Neuron (in vitro differentiated cells): Measurements from ENCODE around the gene GMEB2.
"Not testable (repeated sequence)": the region's sequence is repeated elsewhere in the genome, so short reads cannot be mapped to it uniquely, and the experiment has no call there.

Source experiments
- H2AFZ ChIP-seq: one replicate; pipeline ENCODE4 v1.6.1; 2013; ENCODE audit warnings: low read depth, mild to moderate bottlenecking, inconsistent platforms, low read length, moderate library complexity
- H3K27me3 ChIP-seq: one replicate; pipeline ENCODE4 v1.6.1; 2013; ENCODE audit warnings: low read length; ENCODE audit not compliant: insufficient read depth
- H3K36me3 ChIP-seq: one replicate; pipeline ENCODE4 v1.6.1; 2013; ENCODE audit warnings: low read length; ENCODE audit not compliant: insufficient read depth
- H3K4me1 ChIP-seq: one replicate; pipeline ENCODE4 v1.6.1; 2013; ENCODE audit warnings: low read length; ENCODE audit not compliant: insufficient read depth
- H3K4me3 ChIP-seq: 2 replicates; pipeline ENCODE4 v1.5.1; 2013; ENCODE audit warnings: mild to moderate bottlenecking, low read length, moderate library complexity
- H3K9me3 ChIP-seq: one replicate; pipeline ENCODE4 v1.6.1; 2013; ENCODE audit warnings: low read length

Gene GMEB2, protein sequence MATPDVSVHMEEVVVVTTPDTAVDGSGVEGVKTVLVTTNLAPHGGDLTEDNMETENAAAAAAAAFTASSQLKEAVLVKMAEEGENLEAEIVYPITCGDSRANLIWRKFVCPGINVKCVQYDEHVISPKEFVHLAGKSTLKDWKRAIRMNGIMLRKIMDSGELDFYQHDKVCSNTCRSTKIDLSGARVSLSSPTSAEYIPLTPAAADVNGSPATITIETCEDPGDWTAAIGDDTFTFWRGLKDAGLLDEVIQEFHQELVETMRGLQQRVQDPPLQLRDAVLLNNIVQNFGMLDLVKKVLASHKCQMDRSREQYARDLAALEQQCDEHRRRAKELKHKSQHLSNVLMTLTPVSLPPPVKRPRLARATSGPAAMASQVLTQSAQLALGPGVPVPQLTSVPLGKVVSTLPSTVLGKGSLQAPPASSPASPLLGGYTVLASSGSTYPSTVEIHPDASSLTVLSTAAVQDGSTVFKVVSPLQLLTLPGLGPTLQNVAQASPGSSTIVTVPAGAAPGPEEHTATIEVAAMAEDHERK

DNA sequence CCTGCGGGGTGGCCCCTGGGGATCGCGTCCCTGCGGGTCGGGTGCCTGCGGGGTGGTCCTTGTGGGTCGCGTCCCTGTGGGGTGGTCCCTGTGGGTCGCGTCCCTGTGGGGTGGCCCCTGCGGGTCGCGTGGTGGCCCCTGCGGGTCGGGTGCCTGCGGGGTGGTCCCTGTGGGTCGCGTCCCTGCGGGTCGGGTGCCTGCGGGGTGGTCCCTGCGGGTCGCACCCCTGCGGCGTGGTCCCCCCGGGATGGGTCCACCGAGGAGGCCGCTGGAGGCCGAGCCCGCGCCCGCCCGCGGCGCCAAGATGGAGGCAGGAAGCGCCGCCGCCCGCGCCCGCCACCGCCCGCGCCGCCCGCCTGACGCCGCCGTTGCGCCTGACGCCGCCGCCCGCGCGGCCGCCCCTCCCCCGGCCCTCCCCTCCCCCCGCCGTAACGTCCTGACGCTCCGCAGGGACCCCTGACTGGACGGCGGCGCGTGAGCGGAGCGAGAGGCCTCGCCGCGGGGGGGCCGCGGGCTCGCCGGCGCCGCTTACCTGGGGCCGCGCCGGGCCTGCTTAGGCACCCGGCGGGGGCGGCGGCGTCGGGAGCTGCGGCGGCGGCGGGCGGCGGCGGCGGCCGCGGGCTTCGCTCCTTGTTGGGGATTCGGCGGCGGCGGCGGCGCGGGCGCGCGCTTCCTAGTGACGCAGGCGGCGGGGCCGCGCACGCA, at the start of gene GMEB2:
TSS of gene GMEB2 (minus strand) at position 678 of the 705 bp plus-strand sequence. CDS start 7,704 bp downstream, outside the sequence.
- H3K27me3 ChIP-seq: no peaks in the 10 kb centered on the region
- peaks cover 15% of the 10 kb centered on the region for H3K4me1 ChIP-seq

DNA sequence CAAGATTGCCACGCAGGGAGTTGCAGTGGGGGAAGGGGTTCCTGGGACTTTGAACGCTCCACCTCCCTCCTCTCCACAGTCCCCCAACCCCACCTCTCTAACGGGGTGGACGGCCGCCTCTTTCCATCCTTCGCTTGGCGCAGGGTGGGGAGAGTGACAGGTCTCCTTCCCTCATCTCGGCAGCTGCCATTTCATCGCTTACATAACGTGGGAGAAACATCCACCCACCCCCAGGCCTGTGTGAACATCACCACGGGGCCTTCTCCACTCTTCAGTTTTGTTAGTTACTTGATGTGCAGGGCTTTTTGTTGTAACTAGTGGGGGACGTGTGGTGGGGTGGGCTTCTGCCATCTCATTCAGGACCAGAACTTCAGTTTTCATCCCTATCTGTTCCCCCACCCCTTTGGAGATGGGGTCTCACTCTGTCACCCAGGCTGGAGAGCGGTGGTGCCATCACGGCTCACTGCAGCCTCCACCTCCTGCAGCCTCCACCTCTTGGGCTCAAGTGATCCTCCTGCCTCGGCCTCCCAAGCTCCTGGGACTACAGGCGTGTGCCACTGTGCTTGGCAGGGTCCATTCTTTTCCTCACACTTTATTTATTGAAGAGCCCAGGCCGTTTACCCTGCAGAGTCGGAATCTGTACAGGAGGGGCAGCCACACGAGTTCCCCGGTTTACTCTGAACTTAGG, 48.9 kb upstream of the GMEB2 start:
- Histone ChIP-seq H3K9me3 (no peaks in the 10 kb centered on the region), H3K4me1 (no peaks in the 10 kb centered on the region), H3K36me3 (peaks cover 55% of the 10 kb centered on the region), H3K4me3 (no peak overlapping the region), H3K27me3 (no peaks in the 10 kb centered on the region), H2AFZ (no peak overlapping the region)

More for the DNA sequence above, at the start of gene GMEB2:
- H2AFZ ChIP-seq: peak within 1 kb of the TSS; percentile 50
- no peaks in the 10 kb centered on the region for H3K9me3 ChIP-seq
- H3K36me3 ChIP-seq: peaks cover 2% of the 10 kb centered on the region
- H3K4me3 ChIP-seq: peak within 1 kb of the TSS; percentile 83

DNA sequence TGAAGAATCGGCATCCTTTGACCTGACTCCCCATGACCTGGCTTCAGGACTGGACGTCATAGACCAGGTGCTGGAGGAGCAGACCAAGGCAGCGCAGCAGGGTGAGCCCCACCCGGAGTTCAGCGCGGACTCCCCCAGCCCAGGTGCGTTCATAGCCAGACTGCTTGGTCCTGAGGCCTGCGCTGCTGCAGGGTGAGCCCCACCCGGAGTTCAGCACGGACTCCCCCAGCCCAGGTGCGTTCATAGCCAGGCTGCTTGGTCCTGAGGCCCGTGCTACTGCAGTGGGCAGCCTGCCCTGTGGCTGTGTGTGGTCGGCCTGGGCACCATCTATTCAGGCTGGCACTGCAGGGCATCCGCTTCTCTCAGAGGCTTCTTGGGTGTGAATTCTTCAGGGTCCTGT, 47.0 kb upstream of the GMEB2 start:
- Histone ChIP-seq H3K36me3 (peaks cover 52% of the 10 kb centered on the region), H3K4me3 (no peak overlapping the region), H3K9me3 (no peaks in the 10 kb centered on the region), H3K4me1 (no peaks in the 10 kb centered on the region), H2AFZ (no peak overlapping the region), H3K27me3 (no peaks in the 10 kb centered on the region)

DNA sequence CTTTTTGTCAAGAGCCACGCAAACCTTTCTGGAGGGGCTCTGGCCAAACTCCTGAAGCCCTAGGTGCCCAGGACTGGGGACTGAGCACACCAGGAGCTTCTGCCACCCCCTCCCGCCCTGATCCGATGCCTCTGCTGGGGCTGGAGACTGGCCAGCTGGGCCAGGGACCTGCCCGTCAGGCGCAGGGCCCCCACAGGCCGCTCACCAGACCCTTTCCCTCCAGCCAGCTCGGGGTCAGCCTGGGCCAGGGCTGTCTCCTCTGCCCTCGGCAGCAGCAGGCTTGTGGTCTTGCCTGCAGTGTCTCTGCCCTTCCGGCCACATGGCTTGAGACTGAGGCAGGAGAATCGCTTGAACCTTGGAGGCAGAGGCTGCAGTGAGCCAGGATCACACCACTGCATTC, 45.8 kb upstream of the GMEB2 start:
- no peak overlapping the region for H2AFZ ChIP-seq
- no peak overlapping the region for H3K4me3 ChIP-seq
- no peaks in the 10 kb centered on the region for H3K4me1 ChIP-seq
- no peaks in the 10 kb centered on the region for H3K27me3 ChIP-seq
- H3K9me3 ChIP-seq: no peaks in the 10 kb centered on the region
- peaks cover 51% of the 10 kb centered on the region for H3K36me3 ChIP-seq

DNA sequence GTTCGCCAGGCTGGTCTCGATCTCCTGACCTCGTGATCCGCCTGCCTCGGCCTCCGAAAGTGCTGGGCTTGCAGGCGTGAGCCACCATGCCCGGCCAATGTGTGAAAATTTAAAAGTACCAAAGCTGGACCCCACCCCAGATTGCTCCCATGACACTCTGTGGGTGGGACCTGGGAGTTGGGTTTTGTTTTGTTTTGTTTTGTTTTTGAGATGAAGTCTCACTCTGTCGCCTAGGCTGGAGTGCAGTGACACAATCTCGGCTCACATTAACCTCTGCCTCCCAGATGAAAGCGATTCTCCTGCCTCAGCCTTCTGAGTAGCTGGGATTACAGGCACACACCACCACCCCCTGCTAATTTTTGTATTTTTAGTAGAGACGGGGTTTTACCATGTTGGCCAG, 44.8 kb upstream of the GMEB2 start:
- H3K4me3 ChIP-seq, H3K9me3 ChIP-seq, H3K27me3 ChIP-seq, H3K4me1 ChIP-seq, H2AFZ ChIP-seq: not testable (repeated sequence)
- H3K36me3 ChIP-seq: peaks cover 58% of the 10 kb centered on the region

DNA sequence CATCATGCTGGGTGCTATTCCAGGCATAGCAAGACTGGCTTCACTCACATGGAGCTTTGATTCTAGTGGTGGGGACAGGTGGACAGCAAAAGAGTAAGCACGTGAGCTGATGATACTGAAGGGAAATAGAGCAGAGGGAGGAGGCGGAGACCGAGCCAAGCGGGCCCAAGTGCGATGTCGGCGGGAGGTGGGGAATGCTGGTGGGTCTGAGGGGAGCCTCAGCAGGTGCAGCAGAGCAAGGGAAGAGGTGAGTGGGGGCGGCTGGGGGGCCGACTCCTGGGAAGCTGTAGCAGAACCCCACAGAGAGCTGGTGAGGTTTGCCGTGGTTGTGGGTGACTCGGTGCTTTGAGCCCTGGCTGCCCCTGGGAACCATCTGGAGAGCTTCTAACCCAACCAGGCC, 41.5 kb upstream of the GMEB2 start:
- H3K36me3 ChIP-seq: peaks cover 40% of the 10 kb centered on the region
- no peaks in the 10 kb centered on the region for H3K4me1 ChIP-seq
- no peak overlapping the region for H3K4me3 ChIP-seq

DNA sequence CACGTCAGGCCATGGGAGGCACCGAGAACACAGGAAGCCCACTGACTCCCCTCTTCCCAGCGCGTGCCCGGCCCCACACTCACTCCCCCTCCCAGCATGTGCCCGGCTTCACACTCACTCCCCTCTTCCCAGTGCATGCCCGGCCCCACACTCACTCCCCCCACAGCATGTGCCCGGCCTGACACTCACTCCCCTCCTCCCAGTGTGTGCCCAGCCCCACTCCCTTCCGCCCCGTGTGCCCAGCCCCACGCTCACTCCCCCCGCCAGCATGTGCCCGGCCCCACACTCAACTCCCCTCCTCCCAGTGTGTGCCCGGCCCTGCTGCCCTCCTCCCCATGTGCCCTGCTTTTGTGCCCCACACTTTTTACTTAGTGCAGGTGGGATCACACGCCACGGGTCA, 41.0 kb upstream of the GMEB2 start:
- Histone ChIP-seq H2AFZ (no peak overlapping the region), H3K27me3 (no peaks in the 10 kb centered on the region), H3K9me3 (no peaks in the 10 kb centered on the region), H3K4me1 (no peaks in the 10 kb centered on the region), H3K4me3 (no peak overlapping the region), H3K36me3 (peaks cover 44% of the 10 kb centered on the region)

More for the DNA sequence above, 41.5 kb upstream of the GMEB2 start:
- Histone ChIP-seq H2AFZ (no peak overlapping the region), H3K27me3 (no peaks in the 10 kb centered on the region), H3K9me3 (no peaks in the 10 kb centered on the region)

DNA sequence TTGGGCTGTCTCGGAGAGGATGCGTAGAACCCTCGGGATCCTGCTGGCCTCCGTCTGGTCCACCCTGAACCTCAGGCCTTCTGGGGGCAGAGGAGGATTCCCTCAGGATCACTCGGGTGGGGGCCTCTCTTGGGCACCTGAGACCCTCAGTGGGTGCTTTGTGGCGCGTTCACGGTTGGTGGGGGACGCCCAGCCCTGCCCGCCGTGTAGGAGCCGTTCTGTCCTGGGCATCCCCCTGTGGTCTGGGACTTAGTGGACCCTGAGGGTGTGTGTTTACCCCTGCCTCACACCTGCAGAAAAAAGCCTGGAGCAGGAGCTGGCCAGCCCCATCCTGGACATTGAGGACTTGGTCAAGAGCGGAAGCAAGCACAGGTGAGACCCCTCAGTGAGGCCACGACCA, 38.8 kb upstream of the GMEB2 start:
- H3K4me1 ChIP-seq: no peaks in the 10 kb centered on the region
- H3K4me3 ChIP-seq: no peak overlapping the region
- H3K27me3 ChIP-seq: no peaks in the 10 kb centered on the region
- peaks cover 48% of the 10 kb centered on the region for H3K36me3 ChIP-seq
- no peak overlapping the region for H2AFZ ChIP-seq
- H3K9me3 ChIP-seq: no peaks in the 10 kb centered on the region

DNA sequence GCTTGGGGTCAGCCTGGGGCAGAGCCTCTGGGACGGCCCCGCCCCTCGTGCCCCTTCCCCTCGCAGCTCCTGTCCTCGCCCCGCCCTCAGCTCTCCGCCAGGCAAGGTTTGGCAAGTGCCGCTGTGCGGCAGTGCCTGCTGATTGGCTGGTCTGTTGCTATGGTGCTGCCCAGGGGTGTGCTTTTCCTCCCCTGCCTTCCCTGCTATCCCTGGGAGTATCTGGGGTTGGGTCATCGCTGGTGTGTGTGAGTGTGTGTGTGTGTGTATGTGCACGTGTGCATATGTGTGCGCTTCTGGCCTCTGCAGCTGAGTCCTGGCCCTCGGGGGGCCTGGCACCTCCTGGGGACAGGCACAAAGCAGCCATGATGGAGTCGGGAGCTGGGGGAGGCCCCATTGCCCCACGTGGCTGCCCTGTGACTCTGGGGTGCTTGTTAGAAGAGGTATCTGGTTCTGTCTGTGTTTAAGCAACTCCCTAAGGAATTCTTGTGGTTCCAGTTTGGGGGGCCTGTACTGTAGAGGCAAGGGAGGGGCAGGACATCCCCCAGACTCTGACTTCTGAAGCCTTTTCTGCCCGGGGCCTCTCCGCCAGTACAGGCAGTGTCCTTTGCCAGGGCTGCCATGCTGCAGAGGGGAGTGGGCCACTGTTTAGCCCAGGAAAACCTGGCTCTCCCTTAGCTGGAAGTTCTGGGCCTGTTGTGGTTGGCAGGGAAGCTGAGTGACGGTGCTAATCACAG, 38.1 kb upstream of the GMEB2 start:
- H2AFZ ChIP-seq: no peak overlapping the region
- H3K4me1 ChIP-seq: no peaks in the 10 kb centered on the region
- H3K27me3 ChIP-seq: no peaks in the 10 kb centered on the region
- no peaks in the 10 kb centered on the region for H3K9me3 ChIP-seq
- peaks cover 46% of the 10 kb centered on the region for H3K36me3 ChIP-seq
- H3K4me3 ChIP-seq: no peak overlapping the region

DNA sequence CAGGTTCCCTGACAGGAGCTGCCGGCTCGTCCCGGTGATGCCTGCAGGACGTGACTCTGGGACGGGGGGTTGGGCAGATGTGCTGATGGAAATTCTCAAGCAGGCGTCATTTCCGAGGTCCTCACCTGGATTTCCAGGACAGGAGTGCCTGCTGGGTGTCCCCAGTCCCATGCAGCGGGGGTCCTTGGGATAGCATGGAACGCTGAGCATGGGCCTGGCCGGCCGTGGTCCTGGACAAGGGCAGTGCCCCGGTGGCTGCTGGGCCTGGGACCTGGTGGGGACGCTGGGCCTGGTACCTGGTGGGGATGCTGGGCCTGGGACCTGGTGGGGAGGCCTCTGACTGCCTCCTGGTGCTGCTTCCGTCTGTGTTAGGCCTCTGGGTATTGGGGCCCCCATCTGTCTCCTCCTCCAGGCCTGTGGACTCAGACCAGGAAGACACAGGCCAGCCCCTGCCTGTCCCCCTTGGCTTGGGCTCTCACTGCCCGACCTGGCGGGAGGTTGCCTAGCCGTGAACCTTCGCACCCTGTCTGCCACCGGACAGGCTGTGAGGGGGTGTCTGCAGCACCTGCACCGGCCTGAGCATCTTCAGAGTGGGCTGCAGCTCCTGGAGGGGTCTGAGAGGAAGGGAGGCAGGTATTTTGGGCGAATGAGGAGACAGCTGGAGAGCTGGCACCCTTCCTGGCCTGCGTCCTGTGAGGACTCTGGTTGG, 37.4 kb upstream of the GMEB2 start:
- peaks cover 46% of the 10 kb centered on the region for H3K36me3 ChIP-seq
- H3K27me3 ChIP-seq: no peaks in the 10 kb centered on the region
- H3K4me1 ChIP-seq: peaks cover 2% of the 10 kb centered on the region
- no peak overlapping the region for H3K4me3 ChIP-seq
- H3K9me3 ChIP-seq: no peaks in the 10 kb centered on the region
- no peak overlapping the region for H2AFZ ChIP-seq

DNA sequence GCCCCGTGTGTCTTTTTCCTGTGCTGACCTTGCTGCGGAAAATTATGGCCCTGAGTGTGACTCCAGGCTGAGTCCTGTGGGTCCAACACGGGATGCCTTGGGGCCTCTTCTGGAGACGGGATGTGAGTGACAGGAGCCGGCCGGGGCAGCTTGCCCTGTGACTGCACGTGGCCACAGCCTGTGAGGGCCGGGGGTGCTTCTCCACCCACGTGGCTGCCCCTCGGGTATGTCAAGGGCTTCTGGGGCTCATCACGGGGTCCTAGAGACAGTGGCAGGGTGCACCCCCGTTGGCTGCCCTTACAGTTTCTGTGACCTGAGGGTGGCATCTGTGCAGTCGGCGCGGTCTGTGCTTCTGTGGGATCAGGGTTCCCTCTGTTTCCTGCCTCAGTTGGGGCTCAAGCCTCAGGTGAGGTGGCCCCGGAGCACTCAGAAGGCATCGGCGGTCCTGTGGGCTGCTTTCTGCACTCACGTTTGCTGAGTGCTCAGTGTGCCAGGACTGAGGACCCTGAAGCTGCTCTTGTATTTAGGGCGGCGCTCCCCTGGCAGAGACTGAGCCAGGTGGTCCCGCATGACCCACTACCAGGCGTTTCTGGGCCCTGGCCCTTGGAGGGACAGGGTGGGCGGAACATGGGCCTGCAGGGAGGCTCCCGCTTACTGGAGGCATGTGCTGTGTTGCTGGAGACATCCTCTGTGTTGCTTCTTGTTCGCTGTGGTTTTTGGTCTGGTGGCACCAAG, 36.6 kb upstream of the GMEB2 start:
- H2AFZ ChIP-seq: no peak overlapping the region
- peaks cover 7% of the 10 kb centered on the region for H3K4me1 ChIP-seq
- no peak overlapping the region for H3K4me3 ChIP-seq
- H3K27me3 ChIP-seq: no peaks in the 10 kb centered on the region
- H3K9me3 ChIP-seq: no peaks in the 10 kb centered on the region
- H3K36me3 ChIP-seq: peaks cover 43% of the 10 kb centered on the region

DNA sequence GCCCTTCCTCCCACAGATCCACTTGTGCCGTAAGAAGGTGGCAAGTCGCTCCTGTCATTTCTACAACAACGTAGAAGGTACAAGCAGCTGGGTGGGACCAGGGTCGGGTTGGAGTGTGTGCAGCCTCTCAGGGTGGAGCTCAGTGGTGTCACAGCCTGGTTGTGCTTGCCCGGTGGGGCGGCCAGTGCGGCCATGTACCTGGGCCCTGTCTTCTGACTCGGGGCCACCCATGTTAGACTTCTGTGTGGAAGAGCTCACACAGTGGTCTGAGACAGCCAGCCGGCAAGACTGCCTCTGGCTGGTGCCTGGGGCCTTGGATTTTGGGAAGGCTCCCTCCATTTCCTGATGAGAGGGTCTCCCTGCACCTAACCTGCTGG, 35.9 kb upstream of the GMEB2 start:
- Histone ChIP-seq H3K4me1 (peaks cover 9% of the 10 kb centered on the region), H3K27me3 (no peaks in the 10 kb centered on the region), H3K9me3 (no peaks in the 10 kb centered on the region), H2AFZ (no peak overlapping the region), H3K36me3 (peaks cover 37% of the 10 kb centered on the region), H3K4me3 (no peak overlapping the region)
